Ovary (tissue), 9 donors: ENCODE results near the gene POU5F1. TPM values are rescaled to one million over a fixed set of nuclear protein-coding genes. Genes with fewer than 3 reads are reported as not detected.
"Not testable (repeated sequence)": the region's sequence is repeated elsewhere in the genome, so short reads cannot be mapped to it uniquely, and the experiment has no call there.

ENCODE experiments used
- DNase-seq, 5 donors: peaks; one replicate each; pipeline ENCODE4 v3.0.0-alpha.2; 2019 to 2020
- H3K27ac ChIP-seq, 2 donors: fragments of 200-600 bp; one replicate each; pipeline versions ENCODE4 v1.5.1 to v1.8.0; 2019 to 2022
- H3K27me3 ChIP-seq: fragments of 200-600 bp; one replicate; pipeline ENCODE4 v1.8.0; 2022
- H3K36me3 ChIP-seq: fragments of 200-600 bp; sonication (generic); one replicate; pipeline ENCODE4 v1.5.1; 2019
- H3K4me1 ChIP-seq: one replicate; pipeline ENCODE4 v1.8.1; 2013; ENCODE audit warnings: mild to moderate bottlenecking, moderate library complexity; ENCODE audit not compliant: insufficient read depth
- H3K4me3 ChIP-seq: fragments of 200-600 bp; sonication (generic); one replicate; pipeline ENCODE4 v1.5.1; 2017
- H3K9me3 ChIP-seq, 2 donors: fragments of 200-600 bp in 1 of 2; sonication (generic) in 1 of 2; one replicate each; pipeline versions ENCODE4 v1.5.1 to v1.8.1; 2013 to 2019; ENCODE audit warnings: mild to moderate bottlenecking in 1 of 2, moderate library complexity in 1 of 2
- CTCF ChIP-seq, 3 donors: fragments of 450-650 bp in 2 of 3; fragments of 200-600 bp in 1 of 3; IDR thresholded peaks; one replicate each; pipeline versions ENCODE4 v1.5.1 to v1.8.0; 2016 to 2022; ENCODE audit warnings: antibody characterized with exemption in 3 of 3, mild to moderate bottlenecking in 1 of 3
- EP300 ChIP-seq: sonication (generic); formaldehyde crosslinking; IDR thresholded peaks from one replicate; pipeline ENCODE4 v1.6.1; 2017; ENCODE audit warnings: antibody characterized with exemption
- POLR2A ChIP-seq: fragments of 450-650 bp; IDR thresholded peaks from one replicate; pipeline ENCODE4 v1.6.1; 2017; ENCODE audit warnings: antibody characterized with exemption, mild to moderate bottlenecking, moderate library complexity
- WGBS, 3 donors: extraction: QIAGEN DNeasy Blood & Tissue Kit in 1 of 3; methylation state at CpG; one replicate each; pipeline versions ENCODE4 v1.1.5 to v1.1.7; 2013 to 2017; 5-methylcytosine and 5-hydroxymethylcytosine counted together
- intact Hi-C, 4 donors: fragments of 100-400 bp; cut with DNase I; formaldehyde crosslinking; loops; one replicate each; pipeline versions ENCODE4 v1.11.0 to v1.15.1; 2022 to 2023
- polyA plus RNA-seq, 2 donors: library from polyadenylated mRNA; stranded (reverse); fragments of 200-250 nt in 1 of 2; fragments of 350-450 nt in 1 of 2; fragmentation: Illumina TruSeq in 1 of 2; extraction: RNeasy Lipid Tissue Mini Kit (QIAGEN cat#74804) in 1 of 2; gene quantifications; one replicate each; pipeline ENCODE4 v1.2.3, GENCODE V29; 2013 to 2014
- total RNA-seq, 7 donors: library from RNA; depleted of rRNA in 2 of 7; stranded (reverse); fragments of >200 nt in 2 of 7; fragmentation: NEBNext Ultra II Directional in 3 of 7; extraction: Animal tissue kit (Norgen Biotek cat#: 25700) in 3 of 7; gene quantifications; one replicate each; pipeline versions ENCODE4 v1.1.0 to v1.2.4, GENCODE V29; 2016 to 2023
- donor health status: DM: no; HTN: no; CAD: no; lungs with moderate emphysema.
- donor health status: DM: no; HTN: no; CAD: no.
- donor health status: Bipolar disorder and iron deficiency.
- donor health status: DM: yes; HTN: yes; CAD: no.
- donor health status: DM: no; HTN: no; CAD: no.
- donor health status: DM: yes; HTN: yes; CAD: no.

Gene POU5F1
- total and polyA plus RNA-seq, 9 donors: 0.25 to 61.2 (median 2.1) TPM; not detected in 1

GRCh38 chr6:31172973-31173384 is 2.5 kb upstream of the POU5F1 start:
- intact Hi-C loops: no loop called here

GRCh38 chr6:31171931-31172905 is 1.7 kb upstream of the POU5F1 start:
- no peaks in the 10 kb centered on the region for H3K9me3 ChIP-seq
- no peaks in the 10 kb centered on the region for H3K4me1 ChIP-seq
- no peak for DNase-seq
- no peaks in the 10 kb centered on the region for H3K36me3 ChIP-seq
- intact Hi-C loops: no loop called here
- no peaks in the 10 kb centered on the region for H3K27me3 ChIP-seq
- H3K27ac ChIP-seq: no peak overlapping the region
- WGBS, 3 donors: 55 to 65% (median 60%) methylated on average over 15 to 16 of the region's 16 CpGs
- no peak overlapping the region for H3K4me3 ChIP-seq
- TF ChIP-seq POLR2A (no peak), CTCF (IDR thresholded peaks at IDR 0.05) (no peak), EP300 (no peak)

More at GRCh38 chr6:31172973-31173384, 2.5 kb upstream of the POU5F1 start:
- 57 to 80% (median 78%) methylated on average over 5 of the region's 5 CpGs for WGBS, 3 donors
- DNase-seq: no peak
- no peak overlapping the region for H3K4me3 ChIP-seq
- no peaks in the 10 kb centered on the region for H3K27me3 ChIP-seq
- no peaks in the 10 kb centered on the region for H3K9me3 ChIP-seq
- H3K4me1 ChIP-seq: no peaks in the 10 kb centered on the region
- TF ChIP-seq EP300 (no peak), CTCF (IDR thresholded peaks at IDR 0.05) (no peak), POLR2A (no peak)
- no peaks in the 10 kb centered on the region for H3K36me3 ChIP-seq
- no peak overlapping the region for H3K27ac ChIP-seq

- intact Hi-C loops: no loop called here
- Histone ChIP-seq H3K4me1 (no peaks in the 10 kb centered on the region), H3K27me3 (no peaks in the 10 kb centered on the region), H3K9me3 (no peaks in the 10 kb centered on the region), H3K27ac (no peak overlapping the region), H3K4me3 (no peak overlapping the region), H3K36me3 (no peaks in the 10 kb centered on the region)
- no peak for TF ChIP-seq EP300
- no peak for TF ChIP-seq CTCF (IDR thresholded peaks at IDR 0.05)
- TF ChIP-seq POLR2A: no peak
- 84 to 90% (median 87%) methylated on average over 10 of the region's 10 CpGs for WGBS, 3 donors
- no peak for DNase-seq
These were observed 647 bp upstream of the POU5F1 start for GRCh38 chr6:31170987-31171671.

GRCh38 chr6:31169858-31170599 is 453 bp downstream of the POU5F1 start:
- H3K9me3 ChIP-seq, H3K27me3 ChIP-seq, H3K4me1 ChIP-seq, H3K27ac ChIP-seq, H3K4me3 ChIP-seq, H3K36me3 ChIP-seq, DNase-seq, intact Hi-C loops: not testable (repeated sequence)
- 52 to 55% (median 54%) methylated on average over 17 to 23 of the region's 23 CpGs for WGBS, 3 donors
